Uterus (tissue), 2 donors: ENCODE data around the gene TAS2R1.

Experiments
- POLR2A ChIP-seq, 2 donors: fragments of 450-650 bp; IDR thresholded peaks; one replicate each; pipeline ENCODE4 v1.6.1; 2016; ENCODE audit warnings: antibody characterized with exemption in 2 of 2, mild to moderate bottlenecking in 1 of 2, moderate library complexity in 1 of 2
- TF ChIP-seq, protein P1 (sequence below), 4 experiments: fragments of 200-600 bp in 2 of 4; fragments of 450-650 bp in 2 of 4; sonication (generic) in 2 of 4; IDR thresholded peaks; one replicate each; pipeline ENCODE4 v1.5.1; 2016 to 2019; ENCODE audit warnings: antibody characterized with exemption in 4 of 4, mild to moderate bottlenecking in 2 of 4, moderate library complexity in 1 of 4

DNA sequence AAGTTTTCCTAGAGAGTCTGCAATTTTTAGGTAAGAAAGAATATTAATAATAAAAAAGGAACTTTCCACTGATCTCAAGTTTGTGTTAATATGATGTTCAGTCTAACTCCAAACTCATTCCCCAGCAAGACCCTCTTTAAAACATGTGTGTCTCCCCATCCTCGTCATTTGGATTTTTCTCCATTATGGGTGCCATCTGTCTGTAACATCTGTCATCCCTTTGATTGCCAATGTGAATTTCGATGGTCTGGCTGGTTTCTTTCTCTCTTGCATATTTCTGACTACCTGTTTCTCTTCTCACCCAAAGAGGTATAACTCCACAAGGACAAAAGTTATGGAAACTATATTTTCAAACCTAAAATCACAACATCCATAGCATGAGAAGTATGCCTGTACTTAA, 4.4 kb downstream of the TAS2R1 start:
- TF ChIP-seq, protein P1, sequence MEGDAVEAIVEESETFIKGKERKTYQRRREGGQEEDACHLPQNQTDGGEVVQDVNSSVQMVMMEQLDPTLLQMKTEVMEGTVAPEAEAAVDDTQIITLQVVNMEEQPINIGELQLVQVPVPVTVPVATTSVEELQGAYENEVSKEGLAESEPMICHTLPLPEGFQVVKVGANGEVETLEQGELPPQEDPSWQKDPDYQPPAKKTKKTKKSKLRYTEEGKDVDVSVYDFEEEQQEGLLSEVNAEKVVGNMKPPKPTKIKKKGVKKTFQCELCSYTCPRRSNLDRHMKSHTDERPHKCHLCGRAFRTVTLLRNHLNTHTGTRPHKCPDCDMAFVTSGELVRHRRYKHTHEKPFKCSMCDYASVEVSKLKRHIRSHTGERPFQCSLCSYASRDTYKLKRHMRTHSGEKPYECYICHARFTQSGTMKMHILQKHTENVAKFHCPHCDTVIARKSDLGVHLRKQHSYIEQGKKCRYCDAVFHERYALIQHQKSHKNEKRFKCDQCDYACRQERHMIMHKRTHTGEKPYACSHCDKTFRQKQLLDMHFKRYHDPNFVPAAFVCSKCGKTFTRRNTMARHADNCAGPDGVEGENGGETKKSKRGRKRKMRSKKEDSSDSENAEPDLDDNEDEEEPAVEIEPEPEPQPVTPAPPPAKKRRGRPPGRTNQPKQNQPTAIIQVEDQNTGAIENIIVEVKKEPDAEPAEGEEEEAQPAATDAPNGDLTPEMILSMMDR (IDR thresholded peaks at IDR 0.05): no peak
- no peak for TF ChIP-seq POLR2A (IDR thresholded peaks at IDR 0.05)
